Parathyroid adenoma (tissue), 2 donors: ENCODE data around the gene RGL2.
"Not testable (repeated sequence)": the region's sequence is repeated elsewhere in the genome, so short reads cannot be mapped to it uniquely, and the experiment has no call there.

Source experiments
- H2AFZ ChIP-seq: fragments of 300-600 bp; sonication (generic); one replicate; pipeline ENCODE4 v1.7.0; 2017; ENCODE audit warnings: antibody characterized with exemption, mild to moderate bottlenecking
- H3K27ac ChIP-seq: fragments of 300-600 bp; sonication (generic); one replicate; pipeline ENCODE4 v1.7.0; 2017
- H3K27me3 ChIP-seq: fragments of 300-600 bp; sonication (generic); one replicate; pipeline ENCODE4 v1.7.0; 2017; ENCODE audit warnings: low read length; ENCODE audit not compliant: control insufficient read depth, insufficient read depth
- H3K36me3 ChIP-seq: fragments of 300-600 bp; sonication (generic); one replicate; pipeline ENCODE4 v1.7.0; 2017; ENCODE audit warnings: low read length; ENCODE audit not compliant: control insufficient read depth, insufficient read depth
- H3K4me1 ChIP-seq: fragments of 300-600 bp; sonication (generic); one replicate; pipeline ENCODE4 v1.7.0; 2017; ENCODE audit warnings: control low read depth
- H3K4me2 ChIP-seq: fragments of 300-600 bp; sonication (generic); one replicate; pipeline ENCODE4 v1.7.0; 2017; ENCODE audit warnings: low read length
- H3K4me3 ChIP-seq: fragments of 300-600 bp; sonication (generic); one replicate; pipeline ENCODE4 v1.7.0; 2017; ENCODE audit warnings: low read depth, low read length
- H3K79me2 ChIP-seq: fragments of 300-600 bp; sonication (generic); one replicate; pipeline ENCODE4 v1.7.0; 2017; ENCODE audit warnings: control low read depth
- H3K9ac ChIP-seq: fragments of 300-600 bp; sonication (generic); one replicate; pipeline ENCODE4 v1.7.0; 2017; ENCODE audit warnings: mild to moderate bottlenecking
- H3K9me3 ChIP-seq: fragments of 300-600 bp; sonication (generic); one replicate; pipeline ENCODE4 v1.7.0; 2017; ENCODE audit warnings: low read length; ENCODE audit not compliant: control insufficient read depth
- CTCF ChIP-seq: fragments of 300-600 bp; sonication (generic); IDR thresholded peaks from one replicate; pipeline ENCODE4 v1.7.0; 2017; ENCODE audit warnings: antibody characterized with exemption, mild to moderate bottlenecking
- donor health status: primary hyperparathyroidism.

The RGL2 gene

GRCh38 chr6:33277663-33278391 is 20.9 kb downstream of the RGL2 start:
- Histone ChIP-seq H3K4me1 (peaks cover 6% of the 10 kb centered on the region), H3K27ac (peak overlapping the region; percentile 50), H2AFZ (peak overlapping the region; percentile 72), H3K36me3 (no peaks in the 10 kb centered on the region), H3K79me2 (no peaks in the 10 kb centered on the region), H3K9me3 (no peaks in the 10 kb centered on the region), H3K4me2 (peak overlapping the region; percentile 78), H3K27me3 (no peaks in the 10 kb centered on the region), H3K4me3 (peak overlapping the region; percentile 63), H3K9ac (no peak overlapping the region)
- no peak for TF ChIP-seq CTCF

DNA sequence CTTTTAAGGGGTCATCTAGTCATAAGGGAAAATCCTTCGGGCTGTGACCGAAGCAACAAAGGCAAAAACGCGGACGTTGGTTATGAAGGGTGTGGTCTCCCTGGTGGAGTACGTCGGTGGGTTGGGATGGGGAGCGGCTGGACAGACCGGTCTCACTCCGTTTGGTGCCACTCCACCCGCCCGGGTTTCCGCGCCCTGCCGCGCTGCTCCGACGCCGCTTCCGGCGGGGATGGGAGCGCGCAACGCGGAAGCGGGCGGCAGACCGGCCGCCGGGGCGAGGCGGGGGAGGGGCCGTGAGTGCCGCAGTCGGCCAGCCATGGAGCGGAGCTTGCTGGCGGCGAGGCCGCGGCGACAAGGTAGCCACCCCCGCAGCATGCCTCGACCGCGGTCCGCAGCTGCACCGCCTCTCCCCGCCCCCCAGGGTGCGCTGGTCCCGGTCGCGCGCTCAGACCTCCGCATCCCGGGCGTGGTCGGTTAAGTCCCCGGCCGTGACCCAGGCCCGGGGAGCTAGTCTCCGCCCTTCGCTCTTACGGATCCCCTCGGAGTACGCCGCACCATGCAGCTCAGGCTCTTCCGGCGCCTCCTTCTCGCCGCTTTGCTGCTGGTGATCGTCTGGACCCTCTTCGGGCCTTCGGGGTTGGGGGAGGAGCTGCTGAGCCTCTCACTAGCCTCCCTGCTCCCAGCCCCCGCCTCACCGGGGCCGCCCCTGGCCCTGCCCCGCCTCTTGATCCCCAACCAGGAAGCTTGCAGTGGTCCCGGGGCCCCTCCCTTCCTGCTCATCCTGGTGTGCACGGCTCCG is 21.7 kb downstream of the RGL2 start, which contains the start of gene B3GALT4:
Gene B3GALT4, plus strand, starts transcription at position 260 of the 799 bp plus-strand sequence. Its CDS starts 297 bp downstream, at position 557.
- H2AFZ ChIP-seq = peak within 1 kb of the TSS; percentile 72
- no peak within 1 kb of the TSS for H3K9ac ChIP-seq
- H3K27me3 ChIP-seq = no peaks in the 10 kb centered on the region
- H3K4me1 ChIP-seq = peaks cover 6% of the 10 kb centered on the region
- no peaks in the 10 kb centered on the region for H3K36me3 ChIP-seq
- TF ChIP-seq CTCF = peak; percentile 42
- no peaks in the 10 kb centered on the region for H3K79me2 ChIP-seq
- H3K4me3 ChIP-seq = peak within 1 kb of the TSS; percentile 63
- no peaks in the 10 kb centered on the region for H3K9me3 ChIP-seq
- peak within 1 kb of the TSS; percentile 78 for H3K4me2 ChIP-seq
- peak within 1 kb of the TSS; percentile 50 for H3K27ac ChIP-seq

GRCh38 chr6:33276581-33276863 is 22.2 kb downstream of the RGL2 start:
- H3K36me3 ChIP-seq = no peaks in the 10 kb centered on the region
- no peaks in the 10 kb centered on the region for H3K27me3 ChIP-seq
- peak overlapping the region; percentile 50 for H3K27ac ChIP-seq
- no peak overlapping the region for H3K9ac ChIP-seq
- H3K4me1 ChIP-seq = peaks cover 6% of the 10 kb centered on the region
- peak overlapping the region; percentile 63 for H3K4me3 ChIP-seq
- peak overlapping the region; percentile 72 for H2AFZ ChIP-seq
- H3K79me2 ChIP-seq = no peaks in the 10 kb centered on the region
- no peaks in the 10 kb centered on the region for H3K9me3 ChIP-seq
- H3K4me2 ChIP-seq = peak overlapping the region; percentile 78
- no peak for TF ChIP-seq CTCF

GRCh38 chr6:33275795-33276580 is 22.8 kb downstream of the RGL2 start:
- H2AFZ ChIP-seq, H3K79me2 ChIP-seq, H3K9me3 ChIP-seq, H3K4me1 ChIP-seq, H3K36me3 ChIP-seq, H3K27me3 ChIP-seq, H3K9ac ChIP-seq, H3K27ac ChIP-seq: not testable (repeated sequence)
- Histone ChIP-seq H3K4me3 (peak overlapping the region; percentile 63), H3K4me2 (peak overlapping the region; percentile 78)
